BJ (cell line): ENCODE data around the gene CBX4. TPM values are rescaled to one million over a fixed set of nuclear protein-coding genes. Genes with fewer than 3 reads are reported as not detected.

ENCODE experiments used
- CTCF ChIA-PET: fragments of 350-600 bp; formaldehyde crosslinking; extraction: SDS; loops from one replicate; lab custom pipeline; 2021; ENCODE audit warnings: antibody characterized with exemption, inconsistent platforms; lab: Yijun Ruan, JAX
- POLR2A ChIA-PET: fragments of 300-600 bp; sonication (Branson Sonifier 250); formaldehyde crosslinking; extraction: SDS; loops from one replicate; lab custom pipeline; 2021; ENCODE audit warnings: antibody characterized with exemption; lab: Charles Lee
- DNase-seq: peaks from one replicate; pipeline ENCODE4 v3.0.0-alpha.2; 2011; ENCODE audit warnings: low read depth
- H3K27me3 ChIP-seq: 2 replicates; pipeline ENCODE4 v1.6.0; 2011; ENCODE audit warnings: low read length; ENCODE audit not compliant: control insufficient read depth, insufficient read depth
- H3K36me3 ChIP-seq: 2 replicates; pipeline ENCODE4 v1.5.1; 2011; ENCODE audit warnings: low read length; ENCODE audit not compliant: control insufficient read depth, insufficient read depth
- H3K4me3 ChIP-seq: 2 replicates; pipeline ENCODE4 v1.5.1; 2011; ENCODE audit warnings: low read depth, mild to moderate bottlenecking, control low read depth, low read length
- polyA plus RNA-seq: library from polyadenylated mRNA; depleted of rRNA; stranded (reverse); fragments of >200 nt; gene quantifications from 2 replicates; pipeline ENCODE4 v1.2.3, GENCODE V29; 2011
- TF ChIP-seq, protein P1 (sequence below): IDR thresholded peaks from 2 replicates; pipeline ENCODE4 v1.5.1; 2011; ENCODE audit warnings: low read depth, mild to moderate bottlenecking, control low read depth, inconsistent platforms, low read length, moderate library complexity; ENCODE audit not compliant: insufficient read depth

Gene CBX4
- polyA plus RNA-seq, 1 experiment = 10.4 TPM

DNA sequence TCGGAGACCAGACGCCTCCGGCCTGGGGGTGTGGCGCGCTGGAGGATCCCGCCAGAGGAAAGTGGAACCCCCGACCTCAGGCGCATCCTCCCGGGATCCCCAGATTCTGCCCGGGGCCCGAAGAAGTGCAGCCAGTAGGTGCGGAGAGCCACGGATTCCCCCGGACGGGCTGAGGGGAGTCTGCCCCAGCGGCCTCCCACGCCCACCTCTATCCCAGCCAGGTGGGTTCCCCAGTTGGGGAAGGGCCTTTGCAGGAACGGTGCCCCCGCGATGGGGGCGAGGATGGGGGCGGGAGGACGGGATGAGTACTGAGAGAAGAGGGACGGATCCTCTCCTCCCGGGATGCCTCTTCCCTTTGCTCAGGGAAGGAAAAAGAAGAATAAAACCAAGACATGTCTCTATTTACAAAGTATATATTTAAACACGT is 47.5 kb downstream of the CBX4 start:
- ChIA-PET CTCF (interaction anchor here (1.2 to 3.1 kb wide), 3 partner anchors 20 to 202 kb away, joined by 3 to 24 read pairs (median 17); no protein-coding TSS in a partner anchor), POLR2A (no interaction called here)
- H3K36me3 ChIP-seq = peaks cover 9% of the 10 kb centered on the region
- no peak overlapping the region for H3K4me3 ChIP-seq
- DNase-seq = no peak
- TF ChIP-seq, protein P1, sequence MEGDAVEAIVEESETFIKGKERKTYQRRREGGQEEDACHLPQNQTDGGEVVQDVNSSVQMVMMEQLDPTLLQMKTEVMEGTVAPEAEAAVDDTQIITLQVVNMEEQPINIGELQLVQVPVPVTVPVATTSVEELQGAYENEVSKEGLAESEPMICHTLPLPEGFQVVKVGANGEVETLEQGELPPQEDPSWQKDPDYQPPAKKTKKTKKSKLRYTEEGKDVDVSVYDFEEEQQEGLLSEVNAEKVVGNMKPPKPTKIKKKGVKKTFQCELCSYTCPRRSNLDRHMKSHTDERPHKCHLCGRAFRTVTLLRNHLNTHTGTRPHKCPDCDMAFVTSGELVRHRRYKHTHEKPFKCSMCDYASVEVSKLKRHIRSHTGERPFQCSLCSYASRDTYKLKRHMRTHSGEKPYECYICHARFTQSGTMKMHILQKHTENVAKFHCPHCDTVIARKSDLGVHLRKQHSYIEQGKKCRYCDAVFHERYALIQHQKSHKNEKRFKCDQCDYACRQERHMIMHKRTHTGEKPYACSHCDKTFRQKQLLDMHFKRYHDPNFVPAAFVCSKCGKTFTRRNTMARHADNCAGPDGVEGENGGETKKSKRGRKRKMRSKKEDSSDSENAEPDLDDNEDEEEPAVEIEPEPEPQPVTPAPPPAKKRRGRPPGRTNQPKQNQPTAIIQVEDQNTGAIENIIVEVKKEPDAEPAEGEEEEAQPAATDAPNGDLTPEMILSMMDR = no peak
- H3K27me3 ChIP-seq = peaks cover 30% of the 10 kb centered on the region

DNA sequence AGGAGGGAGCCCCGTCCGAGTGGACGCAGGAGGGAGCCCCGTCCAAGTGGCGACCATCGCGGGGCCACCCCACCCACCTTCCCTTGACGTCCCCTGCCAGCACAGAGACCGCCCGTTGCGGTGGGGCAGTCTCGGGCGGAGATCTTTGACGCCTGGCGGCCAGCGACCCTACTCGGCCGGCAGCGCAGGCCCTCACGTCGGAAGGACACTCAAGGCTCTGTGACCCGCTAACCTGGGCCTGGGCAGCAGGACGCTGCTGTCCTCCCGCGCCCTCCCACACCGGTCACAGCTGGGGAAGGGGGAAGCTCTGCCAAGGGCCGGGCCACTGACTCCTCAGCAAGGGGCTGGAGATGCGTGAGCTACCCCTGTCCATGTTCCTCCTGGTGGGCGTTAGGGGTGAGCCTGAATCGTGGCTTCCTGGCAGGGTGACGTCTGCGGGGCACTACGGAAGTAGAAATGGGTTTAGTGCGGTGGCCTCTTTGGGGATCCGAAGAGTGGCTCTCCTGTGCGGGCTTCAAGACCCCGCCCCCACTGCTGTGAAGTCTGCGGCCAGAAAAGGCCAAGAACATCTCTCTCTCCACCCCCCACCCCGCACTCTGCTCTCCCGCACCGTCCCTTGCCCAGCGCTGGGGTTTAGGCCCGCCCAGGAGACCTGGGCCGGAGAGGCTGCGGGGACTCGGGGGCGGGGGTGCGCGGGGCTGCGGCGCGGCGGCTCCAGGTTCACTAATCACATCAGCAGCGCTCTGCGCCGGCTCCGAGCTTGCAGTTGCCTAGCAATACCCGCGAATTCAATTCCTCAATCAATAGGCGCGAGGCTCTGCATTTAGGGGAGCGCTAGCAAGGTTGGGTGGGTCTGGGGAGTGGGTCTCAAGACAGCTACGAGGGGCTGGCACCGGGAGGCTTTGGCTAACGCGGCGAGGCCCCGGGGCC is 48.2 kb downstream of the CBX4 start:
- ChIA-PET CTCF (interaction anchor here (0.6 to 3.1 kb wide), 12 partner anchors 10 to 604 kb away, joined by 3 to 24 read pairs (median 5); no protein-coding TSS in a partner anchor), POLR2A (no interaction called here)
- DNase-seq = no peak
- Histone ChIP-seq H3K4me3 (no peak overlapping the region), H3K27me3 (peaks cover 30% of the 10 kb centered on the region), H3K36me3 (peaks cover 9% of the 10 kb centered on the region)
- TF ChIP-seq, protein P1 = no peak

DNA sequence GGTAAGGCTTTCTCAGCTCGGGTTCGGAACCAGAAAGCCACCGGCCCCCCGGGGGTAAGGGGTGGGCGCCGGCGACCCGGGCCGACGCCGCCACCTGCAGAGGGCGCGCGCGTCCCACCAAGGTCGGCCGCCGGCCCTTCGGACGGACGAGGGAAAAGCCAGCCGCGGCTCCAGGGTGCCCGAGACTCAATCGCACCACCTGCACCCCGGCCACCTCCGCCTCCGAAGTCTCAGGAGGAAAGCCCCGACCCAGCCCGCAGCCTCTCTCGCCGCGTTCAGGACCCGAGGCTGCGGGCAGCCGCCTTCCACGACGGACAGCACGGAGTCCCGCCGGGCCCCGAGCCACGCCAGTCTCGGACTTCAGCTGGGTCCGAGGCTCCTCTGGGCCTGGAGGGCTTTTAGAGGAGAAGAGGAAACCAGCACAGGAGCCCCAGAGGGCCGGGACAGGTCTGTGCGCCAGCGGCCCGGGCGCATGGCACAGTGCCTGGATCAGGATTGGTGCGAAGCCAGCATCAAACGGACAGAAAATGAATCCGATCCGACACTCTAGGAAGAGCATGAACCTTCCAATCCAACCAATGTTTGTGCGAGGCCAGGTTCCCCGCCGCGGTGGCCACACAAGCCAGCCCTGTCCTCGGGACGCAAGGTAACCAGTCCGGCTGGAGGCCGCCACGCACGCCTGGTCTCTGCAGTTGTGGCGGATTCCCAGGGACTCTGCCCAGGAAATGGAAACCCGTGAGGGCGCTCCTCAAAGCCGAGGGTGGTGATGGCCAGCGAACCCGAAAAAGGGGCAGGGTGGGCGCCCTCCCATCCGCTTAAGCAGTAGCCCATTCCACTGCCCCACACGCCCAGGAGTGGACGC is 49.1 kb downstream of the CBX4 start:
- H3K36me3 ChIP-seq = peaks cover 6% of the 10 kb centered on the region
- ChIA-PET POLR2A (no interaction called here), CTCF (interaction anchor here (0.6 to 3.1 kb wide), 28 partner anchors 9 to 605 kb away, joined by 3 to 24 read pairs (median 5); partner anchors contain the start of genes CBX2 and CBX4)
- no peak for DNase-seq
- H3K27me3 ChIP-seq = peaks cover 30% of the 10 kb centered on the region
- no peak overlapping the region for H3K4me3 ChIP-seq
- TF ChIP-seq, protein P1 = peak; percentile 41; the same call in 1 of the 2 replicates

DNA sequence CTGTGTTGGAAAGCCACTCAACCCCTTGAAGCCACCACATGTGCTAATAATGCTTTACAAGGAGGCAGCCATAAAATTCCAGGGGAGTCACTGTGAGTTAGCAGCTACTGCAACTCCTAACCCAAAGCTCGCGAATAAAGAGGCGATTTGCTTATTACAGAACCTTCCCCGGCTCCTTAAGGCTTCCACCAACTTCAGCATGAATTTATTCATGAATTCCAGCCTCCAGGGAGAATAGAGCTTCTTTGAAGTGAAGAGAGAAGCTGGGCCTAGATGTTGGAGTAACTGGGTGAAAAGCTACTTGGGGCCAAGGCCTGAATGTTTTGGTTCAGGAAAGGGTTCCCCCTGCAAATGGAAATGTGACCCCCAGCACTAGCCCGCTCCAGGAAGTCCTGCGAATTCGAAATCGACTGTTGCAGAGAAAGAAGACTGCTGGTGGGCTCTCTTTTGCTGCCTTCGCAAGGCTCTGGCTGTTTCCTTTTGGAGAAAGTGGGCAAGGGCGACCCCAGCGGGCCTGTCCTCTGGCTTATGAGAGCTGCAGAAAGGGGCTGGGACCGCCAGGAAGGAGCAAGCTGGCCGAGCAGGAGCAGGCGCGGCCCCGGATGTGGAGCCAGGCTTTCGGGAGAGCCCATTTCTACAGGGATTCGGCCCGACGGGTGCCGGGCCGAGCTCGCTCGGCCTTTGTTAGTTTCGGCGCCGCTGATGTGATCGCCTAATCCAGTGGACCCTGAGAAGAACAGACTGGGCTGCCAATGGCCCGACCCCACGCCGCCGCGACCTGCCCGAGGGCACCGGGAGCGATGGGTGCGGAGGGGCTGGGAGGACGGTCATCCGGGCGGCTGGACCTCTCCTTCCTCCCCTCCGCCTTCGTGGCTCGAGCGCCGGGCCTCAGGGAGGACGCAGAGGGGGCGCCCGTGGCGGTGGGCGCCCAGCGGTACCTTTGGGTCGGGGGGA is 50.0 kb downstream of the CBX4 start:
- ChIA-PET POLR2A (no interaction called here), CTCF (interaction anchor here (0.7 to 3.1 kb wide), 26 partner anchors 8 to 219 kb away, joined by 3 to 24 read pairs (median 5); partner anchors contain the start of genes CBX2 and CBX4)
- TF ChIP-seq, protein P1 = no peak
- DNase-seq = no peak
- Histone ChIP-seq H3K4me3 (no peak overlapping the region), H3K27me3 (peaks cover 30% of the 10 kb centered on the region), H3K36me3 (no peaks in the 10 kb centered on the region)
